ENCODE data around the gene EXOSC10. TPM values are rescaled to one million over a fixed set of nuclear protein-coding genes. Genes with fewer than 3 reads are reported as not detected.

The EXOSC10 gene
- total and polyA plus RNA-seq, 2 donors from 2014 or later = 26.2 to 46.8 TPM

DNA sequence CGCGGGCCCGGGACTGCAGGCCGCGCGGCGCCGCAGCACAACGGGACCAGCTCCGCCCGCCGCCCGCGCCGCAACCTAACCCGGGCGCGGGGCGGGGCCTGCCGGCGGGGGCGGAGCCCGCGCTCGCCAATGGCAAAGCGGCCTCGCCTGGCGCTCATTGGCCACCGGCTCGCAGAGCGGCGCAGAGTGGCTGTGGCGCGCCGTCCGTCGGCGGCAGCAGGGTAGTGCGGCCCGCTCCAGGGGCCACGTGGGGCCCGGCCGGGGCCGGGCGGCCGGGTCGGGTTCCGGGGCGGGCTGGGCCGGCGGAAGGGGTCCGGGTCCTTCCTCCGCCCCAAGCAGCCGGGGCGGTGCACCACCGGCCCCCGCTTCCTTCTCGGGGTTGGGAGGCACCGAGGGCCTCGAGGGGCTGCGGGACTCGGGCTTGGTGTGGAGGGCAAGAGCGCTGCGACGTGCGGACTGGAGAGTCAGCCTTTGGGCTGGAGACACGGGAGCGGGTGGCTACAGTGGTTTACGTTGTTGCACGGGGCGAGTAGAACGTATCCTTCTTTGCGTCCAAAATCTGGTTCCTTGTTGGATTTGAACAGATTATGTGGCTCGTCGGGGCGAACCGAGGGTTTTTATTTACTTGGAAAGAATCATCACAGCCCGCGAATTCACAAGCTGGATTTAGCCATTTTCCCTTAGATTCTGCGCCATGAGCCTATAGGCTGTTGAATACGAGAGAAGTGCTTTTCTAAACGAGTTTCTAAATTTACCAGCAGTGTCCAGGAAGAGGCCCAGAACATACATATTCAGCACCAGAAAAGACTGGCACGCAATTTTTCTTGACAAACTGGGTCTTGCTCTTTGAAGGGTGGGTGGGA, 39.5 kb downstream of the EXOSC10 start, which contains the start of gene SRM:
TSS of gene SRM (minus strand) at position 51 of the 863 bp plus-strand sequence. CDS start 75 bp downstream, outside the sequence.
- FAIRE-seq = no peak
- TF ChIP-seq, protein P1, sequence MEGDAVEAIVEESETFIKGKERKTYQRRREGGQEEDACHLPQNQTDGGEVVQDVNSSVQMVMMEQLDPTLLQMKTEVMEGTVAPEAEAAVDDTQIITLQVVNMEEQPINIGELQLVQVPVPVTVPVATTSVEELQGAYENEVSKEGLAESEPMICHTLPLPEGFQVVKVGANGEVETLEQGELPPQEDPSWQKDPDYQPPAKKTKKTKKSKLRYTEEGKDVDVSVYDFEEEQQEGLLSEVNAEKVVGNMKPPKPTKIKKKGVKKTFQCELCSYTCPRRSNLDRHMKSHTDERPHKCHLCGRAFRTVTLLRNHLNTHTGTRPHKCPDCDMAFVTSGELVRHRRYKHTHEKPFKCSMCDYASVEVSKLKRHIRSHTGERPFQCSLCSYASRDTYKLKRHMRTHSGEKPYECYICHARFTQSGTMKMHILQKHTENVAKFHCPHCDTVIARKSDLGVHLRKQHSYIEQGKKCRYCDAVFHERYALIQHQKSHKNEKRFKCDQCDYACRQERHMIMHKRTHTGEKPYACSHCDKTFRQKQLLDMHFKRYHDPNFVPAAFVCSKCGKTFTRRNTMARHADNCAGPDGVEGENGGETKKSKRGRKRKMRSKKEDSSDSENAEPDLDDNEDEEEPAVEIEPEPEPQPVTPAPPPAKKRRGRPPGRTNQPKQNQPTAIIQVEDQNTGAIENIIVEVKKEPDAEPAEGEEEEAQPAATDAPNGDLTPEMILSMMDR (IDR thresholded peaks at IDR 0.05; ENCODE audit: borderline replicate concordance, extremely low read depth, insufficient read depth) = peak; percentile 37
- peaks cover 3 to 8% (median 4%) of the 10 kb centered on the region in 3 donors for H3K36me3 ChIP-seq (ENCODE audit: control insufficient read depth in 2 of 3, insufficient read depth in 3 of 3, low read length in 3 of 3)

DNA sequence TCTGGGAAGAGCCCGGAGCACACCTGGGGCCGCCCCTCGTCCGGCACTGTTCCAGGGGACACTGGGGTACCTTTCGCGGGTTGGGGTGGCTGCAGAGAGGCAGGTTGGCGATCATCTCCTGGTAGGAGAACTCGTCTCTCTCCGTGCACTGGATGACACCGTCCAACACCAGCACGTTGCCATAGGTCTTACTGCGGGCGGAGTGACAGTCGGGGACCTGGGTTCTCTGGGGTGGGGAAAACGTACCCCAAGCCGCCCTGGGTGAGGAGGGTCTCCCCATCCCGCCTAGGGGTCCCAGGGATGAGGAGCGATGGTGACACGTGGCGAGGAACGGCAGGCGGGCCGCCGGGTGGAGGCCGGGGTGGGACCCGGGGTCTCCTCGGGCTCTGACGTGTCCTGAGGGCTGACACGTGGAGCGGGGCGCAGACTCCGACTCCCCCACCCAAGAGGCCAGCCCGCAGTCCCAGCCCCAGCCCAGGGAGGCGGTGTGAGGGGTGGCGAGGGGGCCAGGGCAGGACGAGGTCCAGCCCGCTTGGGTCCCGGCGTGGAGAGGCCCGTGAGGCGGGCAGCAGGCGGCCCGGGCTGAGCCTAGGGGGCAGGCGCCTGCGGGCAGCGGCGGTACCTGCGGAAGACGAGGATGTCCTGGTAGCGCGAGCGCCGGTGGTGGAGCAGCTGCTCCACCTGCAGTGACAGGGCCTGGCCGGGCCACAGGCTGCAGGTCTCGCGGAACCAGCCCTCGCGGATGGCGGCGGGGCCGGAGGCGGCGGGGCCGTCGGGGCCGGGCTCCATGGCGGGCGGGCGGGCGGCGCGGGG, 40.3 kb downstream of the EXOSC10 start:
- intact Hi-C loops (cut with DNase I) = no loop called here
- peaks cover 0 to 11% (median 4%) of the 10 kb centered on the region in 3 donors for H3K4me1 ChIP-seq (ENCODE audit: control insufficient read depth in 2 of 3, insufficient read depth in 2 of 3, low read depth in 1 of 3, low read length in 3 of 3)
- H3K27me3 ChIP-seq (ENCODE audit: control insufficient read depth, insufficient read depth, low read length) = no peaks in the 10 kb centered on the region
- H3K9ac ChIP-seq (ENCODE audit: low read length in 3 of 3) = peak overlapping the region in 2 of 3 donors; percentile 17 to 56
- peak overlapping the region; percentile 50 to 73 (median 64) for H3K4me3 ChIP-seq (ENCODE audit: low read length in 3 of 3)
- H3K9me3 ChIP-seq (ENCODE audit: control insufficient read depth in 2 of 3, insufficient read depth in 1 of 3, low read length in 3 of 3) = no peaks in the 10 kb centered on the region
- TF ChIP-seq, protein P1 (IDR thresholded peaks at IDR 0.05; ENCODE audit: borderline replicate concordance, extremely low read depth, insufficient read depth) = no peak
- FAIRE-seq (no peak), DNase-seq (peak in 2 of 5 donors; percentile 62 to 81)
- H3K36me3 ChIP-seq (ENCODE audit: control insufficient read depth in 2 of 3, insufficient read depth in 3 of 3, low read length in 3 of 3) = peaks cover 0 to 4% (median 3%) of the 10 kb centered on the region in 3 donors
- no peak overlapping the region for H3K27ac ChIP-seq (ENCODE audit: low read depth in 2 of 2, low read length in 2 of 2)

More for the DNA sequence above, 39.5 kb downstream of the EXOSC10 start, which contains the start of gene SRM:
- intact Hi-C loops (cut with DNase I) = no loop called here
- Histone ChIP-seq H3K27me3 (ENCODE audit: control insufficient read depth, insufficient read depth, low read length) (no peaks in the 10 kb centered on the region), H3K4me3 (ENCODE audit: low read length in 3 of 3) (peak within 1 kb of the TSS; percentile 74 to 94 (median 74)), H3K27ac (ENCODE audit: low read depth in 2 of 2, low read length in 2 of 2) (peak within 1 kb of the TSS in 1 of 2 donors; percentile 47), H3K4me1 (ENCODE audit: control insufficient read depth in 2 of 3, insufficient read depth in 2 of 3, low read depth in 1 of 3, low read length in 3 of 3) (peaks cover 0 to 11% (median 4%) of the 10 kb centered on the region in 3 donors), H3K9ac (ENCODE audit: low read length in 3 of 3) (peak within 1 kb of the TSS; percentile 73 to 84 (median 83)), H3K9me3 (ENCODE audit: control insufficient read depth in 2 of 3, insufficient read depth in 1 of 3, low read length in 3 of 3) (no peaks in the 10 kb centered on the region)
- DNase-seq = peak; percentile 90 to 97 (median 95)

DNA sequence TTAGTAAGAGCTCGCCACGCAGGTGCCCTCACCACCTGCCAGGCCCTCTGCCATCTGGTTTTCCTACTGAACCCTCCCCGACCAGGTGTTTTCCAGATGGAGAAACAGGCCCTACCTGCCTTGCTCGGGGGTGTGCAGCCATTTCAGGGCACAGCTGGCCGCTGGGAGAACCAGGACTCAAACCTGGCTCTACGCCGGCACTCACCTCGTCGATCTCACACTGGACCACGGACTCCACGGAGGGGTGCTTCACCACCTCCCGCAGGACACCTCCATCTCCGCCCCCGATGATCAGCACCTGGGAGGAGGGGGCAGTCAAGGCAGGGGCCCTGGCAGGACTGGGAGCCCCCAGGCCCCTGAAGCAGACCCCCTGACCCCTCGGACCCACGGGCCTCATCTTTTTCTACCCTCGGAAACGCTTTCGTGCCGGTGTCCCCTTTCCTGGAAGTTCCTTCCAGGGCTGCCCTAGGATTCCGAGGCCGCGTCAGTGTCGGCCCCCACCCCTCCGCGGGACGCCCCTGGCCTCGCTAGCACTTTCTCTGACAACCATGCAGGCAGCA, 41.0 kb downstream of the EXOSC10 start:
- FAIRE-seq = no peak
- Histone ChIP-seq H3K4me3 (ENCODE audit: low read length in 3 of 3) (peak overlapping the region in 2 of 3 donors; percentile 64 to 73), H3K36me3 (ENCODE audit: control insufficient read depth in 2 of 3, insufficient read depth in 3 of 3, low read length in 3 of 3) (peaks cover 0 to 4% (median 3%) of the 10 kb centered on the region in 3 donors), H3K9me3 (ENCODE audit: control insufficient read depth in 2 of 3, insufficient read depth in 1 of 3, low read length in 3 of 3) (no peaks in the 10 kb centered on the region), H3K27me3 (ENCODE audit: control insufficient read depth, insufficient read depth, low read length) (no peaks in the 10 kb centered on the region), H3K27ac (ENCODE audit: low read depth in 2 of 2, low read length in 2 of 2) (no peak overlapping the region), H3K9ac (ENCODE audit: low read length in 3 of 3) (peak overlapping the region in 1 of 3 donors; percentile 56), H3K4me1 (ENCODE audit: control insufficient read depth in 2 of 3, insufficient read depth in 2 of 3, low read depth in 1 of 3, low read length in 3 of 3) (peaks cover 0 to 11% (median 4%) of the 10 kb centered on the region in 3 donors)
- TF ChIP-seq, protein P1 (IDR thresholded peaks at IDR 0.05; ENCODE audit: borderline replicate concordance, extremely low read depth, insufficient read depth) = no peak
- DNase-seq = peak in 1 of 5 donors; percentile 41
- intact Hi-C loops (cut with DNase I) = no loop called here

Data from kidney (tissue), 14 donors.